IMR-90 (cell line): Measurements from ENCODE around the gene SPPL2C. TPM values are rescaled to one million over a fixed set of nuclear protein-coding genes. Genes with fewer than 3 reads are reported as not detected.

Source experiments
- ATAC-seq: fragments of 200-7000 bp; cut with Tn5 transposase; 2 replicates; pipeline ENCODE4 v1.9.1; 2020; ENCODE audit warnings: low read depth, mild to moderate bottlenecking, moderate library complexity
- BruUV-seq: library from RNA; stranded (reverse); fragments of 400-500 nt; replicated peaks from 2 replicates; lab custom pipeline; 2021; lab: Mats Ljungman, UMichigan
- CTCF ChIA-PET: fragments of 300-600 bp; formaldehyde crosslinking; extraction: SDS; loops from one replicate; lab custom pipeline; 2021; ENCODE audit warnings: antibody characterized with exemption; lab: Yijun Ruan, JAX
- POLR2A ChIA-PET: fragments of 300-600 bp; sonication (Branson Sonifier 250); formaldehyde crosslinking; loops from one replicate; lab custom pipeline; 2022; ENCODE audit warnings: antibody characterized with exemption; ENCODE audit not compliant: unreplicated experiment; lab: Charles Lee
- DNase-seq: peaks from one replicate; pipeline ENCODE4 v3.0.0; 2013
- H2AFZ ChIP-seq: replicated peaks from 2 replicates; pipeline ENCODE3; 2013; ENCODE audit warnings: low read length, mild to moderate bottlenecking; ENCODE audit not compliant: poor library complexity
- H2AK5ac ChIP-seq: 2 replicates; pipeline ENCODE4 v1.6.1; 2013; ENCODE audit warnings: low read depth, low read length, inconsistent platforms
- H2AK9ac ChIP-seq: replicated peaks from 2 replicates; pipeline ENCODE3; 2013; ENCODE audit warnings: mild to moderate bottlenecking, low read depth, low read length, moderate library complexity; ENCODE audit not compliant: poor library complexity
- H2BK120ac ChIP-seq: 2 replicates; pipeline ENCODE4 v1.6.1; 2013; ENCODE audit warnings: low read depth, low read length, inconsistent platforms
- H2BK15ac ChIP-seq: 3 replicates; pipeline ENCODE4 v1.6.1; 2013; ENCODE audit warnings: low read depth, low read length, inconsistent platforms
- H2BK20ac ChIP-seq: 2 replicates; pipeline ENCODE4 v1.6.1; 2013; ENCODE audit warnings: low read depth, mild to moderate bottlenecking, inconsistent platforms, low read length, moderate library complexity
- H2BK5ac ChIP-seq: 2 replicates; pipeline ENCODE4 v1.6.1; 2013; ENCODE audit warnings: mild to moderate bottlenecking, low read depth, low read length, inconsistent platforms; ENCODE audit not compliant: poor library complexity, severe bottlenecking
- H3K14ac ChIP-seq: replicated peaks from 2 replicates; pipeline ENCODE4 v1.6.1; 2013; ENCODE audit warnings: low read depth, low read length, inconsistent platforms
- H3K18ac ChIP-seq: 2 replicates; pipeline ENCODE4 v1.6.1; 2013; ENCODE audit warnings: low read depth, low read length, control low read depth
- H3K23ac ChIP-seq: 2 replicates; pipeline ENCODE4 v1.6.1; 2013; ENCODE audit warnings: low read depth, low read length, inconsistent platforms
- H3K27ac ChIP-seq: 2 replicates; pipeline ENCODE4 v1.5.1; 2013; ENCODE audit warnings: mild to moderate bottlenecking, control low read depth, low read length; ENCODE audit not compliant: insufficient read depth
- H3K27me3 ChIP-seq: 2 replicates; pipeline ENCODE4 v1.6.1; 2013; ENCODE audit warnings: low read length; ENCODE audit not compliant: control insufficient read depth, insufficient read depth
- H3K36me3 ChIP-seq: 2 replicates; pipeline ENCODE4 v1.6.1; 2013; ENCODE audit warnings: low read length, mixed read lengths; ENCODE audit not compliant: control insufficient read depth, insufficient read depth
- H3K4ac ChIP-seq: 2 replicates; pipeline ENCODE4 v1.6.1; 2013; ENCODE audit warnings: low read depth, low read length, inconsistent platforms
- H3K4me1 ChIP-seq: 2 replicates; pipeline ENCODE4 v1.6.1; 2013; ENCODE audit warnings: low read length, mixed read lengths; ENCODE audit not compliant: control insufficient read depth, insufficient read depth
- H3K4me2 ChIP-seq: 2 replicates; pipeline ENCODE4 v1.6.1; 2013; ENCODE audit warnings: low read depth, mild to moderate bottlenecking, control low read depth, low read length, moderate library complexity
- H3K4me3 ChIP-seq: 2 replicates; pipeline ENCODE4 v1.5.1; 2013; ENCODE audit warnings: low read depth, mild to moderate bottlenecking, control low read depth, low read length, moderate library complexity; ENCODE audit not compliant: insufficient read depth
- H3K56ac ChIP-seq: 2 replicates; pipeline ENCODE4 v1.6.1; 2013; ENCODE audit warnings: low read length, inconsistent platforms; ENCODE audit not compliant: insufficient read depth; ENCODE audit errors: extremely low read depth
- H3K79me1 ChIP-seq, 2 experiments: 2 replicates each; pipeline ENCODE4 v1.6.1; 2013; ENCODE audit warnings: low read length in 2 of 2, inconsistent platforms in 1 of 2, low read depth in 1 of 2
- H3K9ac ChIP-seq: 2 replicates; pipeline ENCODE4 v1.6.1; 2013; ENCODE audit warnings: low read depth, low read length, control low read depth
- H3K9me1 ChIP-seq: 2 replicates; pipeline ENCODE4 v1.6.1; 2013; ENCODE audit warnings: low read length, inconsistent platforms; ENCODE audit not compliant: insufficient read depth
- H3K9me3 ChIP-seq: 2 replicates; pipeline ENCODE4 v1.6.1; 2013; ENCODE audit warnings: low read length; ENCODE audit not compliant: control insufficient read depth, insufficient read depth
- H4K20me1 ChIP-seq: 2 replicates; pipeline ENCODE4 v1.6.1; 2013; ENCODE audit warnings: low read length, inconsistent platforms; ENCODE audit not compliant: insufficient read depth
- H4K5ac ChIP-seq: 2 replicates; pipeline ENCODE4 v1.6.1; 2013; ENCODE audit warnings: mild to moderate bottlenecking, low read depth, low read length, control low read depth
- H4K8ac ChIP-seq, 2 experiments: 2 replicates each; pipeline ENCODE4 v1.6.1; 2013; ENCODE audit warnings: low read depth in 2 of 2, low read length in 2 of 2, control low read depth in 1 of 2, inconsistent platforms in 1 of 2
- H4K91ac ChIP-seq: 2 replicates; pipeline ENCODE4 v1.6.1; 2013; ENCODE audit warnings: low read depth, low read length, inconsistent platforms; ENCODE audit not compliant: insufficient read depth
- CEBPB ChIP-seq: IDR thresholded peaks from 2 replicates; pipeline ENCODE4 v1.6.1; 2012; ENCODE audit warnings: low read depth, low read length, improper control_type of control experiment
- CTCF ChIP-seq: conservative IDR thresholded peaks from 2 replicates; pipeline ENCODE4 v1.5.1; 2012; ENCODE audit warnings: mild to moderate bottlenecking, low read depth, low read length, improper control_type of control experiment
- MAFK ChIP-seq: IDR thresholded peaks from 2 replicates; pipeline ENCODE4 v1.6.1; 2012; ENCODE audit warnings: low read depth, low read length, improper control_type of control experiment
- WGBS, 2 experiments: methylation state at CpG; one replicate each; pipeline versions ENCODE4 v1.1.5 to v1.1.7; 2013; ENCODE audit warnings: missing lambda C conversion rate in 2 of 2; ENCODE audit not compliant: insufficient read length in 1 of 2; ENCODE audit errors: extremely low coverage in 2 of 2; 5-methylcytosine and 5-hydroxymethylcytosine counted together
- dilution Hi-C: fragments of 300-500 bp; cut with HindIII; formaldehyde crosslinking; loops from one replicate; pipeline ENCODE4 v1.14.3; 2018; ENCODE audit warnings: low sequenced_read_pairs; ENCODE audit not compliant: unreplicated experiment
- in situ Hi-C: fragments of 300-500 bp; cut with MboI; formaldehyde crosslinking; loops from 3 replicates; pipeline ENCODE4 v1.14.3; 2019; ENCODE audit warnings: low sequenced_read_pairs, inconsistent platforms, mixed read lengths
- intact Hi-C: fragments of 100-400 bp; cut with micrococcal nuclease; formaldehyde crosslinking; loops from 2 replicates; pipeline ENCODE4 v1.10.0; 2022
- polyA plus RNA-seq, 3 experiments: library from polyadenylated mRNA; depleted of rRNA; stranded (reverse); fragments of >200 nt; gene quantifications; 2 replicates each; pipeline ENCODE4 v1.2.3, GENCODE V29; 2012; ENCODE audit warnings: low replicate concordance in 1 of 3
- total RNA-seq: library from RNA; depleted of rRNA; stranded (reverse); fragments of >200 nt; gene quantifications from 2 replicates; pipeline ENCODE4 v1.2.3, GENCODE V29; 2012

SPPL2C gene
- total and polyA plus RNA-seq, 2 of the 4 experiments (the other 2 are of a cell fraction) = not detected

- Histone ChIP-seq H3K4me3 (no peak overlapping the region), H3K4ac (no peak overlapping the region), H4K5ac (no peak overlapping the region), H3K9me1 (no peaks in the 10 kb centered on the region), H3K23ac (no peak overlapping the region), H2AK9ac (no peak overlapping the region), H2BK15ac (no peak overlapping the region), H3K14ac (no peak overlapping the region), H4K20me1 (no peaks in the 10 kb centered on the region), H2BK20ac (no peak overlapping the region), H3K79me1 (no peaks in the 10 kb centered on the region), H2BK120ac (no peak overlapping the region), H3K36me3 (no peaks in the 10 kb centered on the region), H4K91ac (no peak overlapping the region), H3K9me3 (no peaks in the 10 kb centered on the region), H3K9ac (no peak overlapping the region), H2AK5ac (no peak overlapping the region), H2BK5ac (no peak overlapping the region), H3K4me1 (no peaks in the 10 kb centered on the region), H3K4me2 (no peak overlapping the region), H3K27me3 (peaks cover 15% of the 10 kb centered on the region; the same call in 1 of the 2 replicates), H2AFZ (no peak overlapping the region), H3K56ac (no peak overlapping the region), H3K27ac (no peak overlapping the region), H3K18ac (no peak overlapping the region), H4K8ac (no peak overlapping the region)
- POLR2A ChIA-PET = no interaction called here
- no TSS peak for BruUV-seq
- dilution Hi-C loops (no loop called here), in situ Hi-C loops (loop anchor here (25.0 kb wide), 1 partner anchor 423 kb away; no protein-coding TSS in a partner anchor), intact Hi-C loops (loop anchor here (10.0 kb wide), 1 partner anchor 621 kb away; no protein-coding TSS in a partner anchor)
- no CpG with 5 or more reads among the region's 5 CpGs for WGBS, 2 experiments
- DNase-seq (no peak), ATAC-seq (no peak)
- CTCF ChIA-PET = no interaction called here
- TF ChIP-seq MAFK (no peak), CEBPB (no peak), CTCF (no peak)
These were observed 9.2 kb upstream of the SPPL2C start for GRCh38 chr17:45835481-45835880.
